ENCODE results near the gene BMPR2. TPM values are rescaled to one million over a fixed set of nuclear protein-coding genes. Genes with fewer than 3 reads are reported as not detected.

BMPR2 gene
- total and polyA plus RNA-seq, 7 donors: 3.9 to 43.2 (median 21.3) TPM

DNA sequence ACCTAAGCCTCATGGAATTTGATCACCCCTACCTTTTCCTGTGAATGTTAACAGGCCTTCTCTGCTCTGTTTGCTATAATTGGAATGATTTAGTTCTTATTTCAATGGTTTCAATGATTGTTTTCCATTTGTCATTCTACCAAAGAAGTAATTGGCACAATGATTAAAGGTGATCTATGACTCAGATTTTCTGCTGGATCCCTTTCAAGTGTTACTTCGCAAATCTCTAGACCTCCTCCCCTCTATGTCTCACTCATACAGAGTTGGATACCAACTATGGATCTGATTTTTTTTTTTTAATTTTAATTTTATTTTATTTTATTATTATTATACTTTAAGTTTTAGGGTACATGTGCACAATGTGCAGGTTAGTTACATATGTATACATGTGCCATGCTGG, 229.0 kb downstream of the BMPR2 start:
- TF ChIP-seq, protein P1, sequence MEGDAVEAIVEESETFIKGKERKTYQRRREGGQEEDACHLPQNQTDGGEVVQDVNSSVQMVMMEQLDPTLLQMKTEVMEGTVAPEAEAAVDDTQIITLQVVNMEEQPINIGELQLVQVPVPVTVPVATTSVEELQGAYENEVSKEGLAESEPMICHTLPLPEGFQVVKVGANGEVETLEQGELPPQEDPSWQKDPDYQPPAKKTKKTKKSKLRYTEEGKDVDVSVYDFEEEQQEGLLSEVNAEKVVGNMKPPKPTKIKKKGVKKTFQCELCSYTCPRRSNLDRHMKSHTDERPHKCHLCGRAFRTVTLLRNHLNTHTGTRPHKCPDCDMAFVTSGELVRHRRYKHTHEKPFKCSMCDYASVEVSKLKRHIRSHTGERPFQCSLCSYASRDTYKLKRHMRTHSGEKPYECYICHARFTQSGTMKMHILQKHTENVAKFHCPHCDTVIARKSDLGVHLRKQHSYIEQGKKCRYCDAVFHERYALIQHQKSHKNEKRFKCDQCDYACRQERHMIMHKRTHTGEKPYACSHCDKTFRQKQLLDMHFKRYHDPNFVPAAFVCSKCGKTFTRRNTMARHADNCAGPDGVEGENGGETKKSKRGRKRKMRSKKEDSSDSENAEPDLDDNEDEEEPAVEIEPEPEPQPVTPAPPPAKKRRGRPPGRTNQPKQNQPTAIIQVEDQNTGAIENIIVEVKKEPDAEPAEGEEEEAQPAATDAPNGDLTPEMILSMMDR (IDR thresholded peaks at IDR 0.05): no peak
- no peak overlapping the region for H3K4me3 ChIP-seq
- no peaks in the 10 kb centered on the region for H3K9me3 ChIP-seq
- H3K36me3 ChIP-seq (ENCODE audit: insufficient read depth in 1 of 2, low read depth in 1 of 2): no peaks in the 10 kb centered on the region
- H3K4me1 ChIP-seq: no peaks in the 10 kb centered on the region
- no peak for DNase-seq
- H3K27ac ChIP-seq: no peak overlapping the region
- 79 to 86% (median 85%) methylated on average over 1 of the region's 1 CpG for WGBS, 3 donors
- intact Hi-C loops (cut with DNase I): no loop called here
- ATAC-seq: no peak
- no peaks in the 10 kb centered on the region for H3K27me3 ChIP-seq (ENCODE audit: insufficient read depth in 3 of 3, low read length in 2 of 3)

DNA sequence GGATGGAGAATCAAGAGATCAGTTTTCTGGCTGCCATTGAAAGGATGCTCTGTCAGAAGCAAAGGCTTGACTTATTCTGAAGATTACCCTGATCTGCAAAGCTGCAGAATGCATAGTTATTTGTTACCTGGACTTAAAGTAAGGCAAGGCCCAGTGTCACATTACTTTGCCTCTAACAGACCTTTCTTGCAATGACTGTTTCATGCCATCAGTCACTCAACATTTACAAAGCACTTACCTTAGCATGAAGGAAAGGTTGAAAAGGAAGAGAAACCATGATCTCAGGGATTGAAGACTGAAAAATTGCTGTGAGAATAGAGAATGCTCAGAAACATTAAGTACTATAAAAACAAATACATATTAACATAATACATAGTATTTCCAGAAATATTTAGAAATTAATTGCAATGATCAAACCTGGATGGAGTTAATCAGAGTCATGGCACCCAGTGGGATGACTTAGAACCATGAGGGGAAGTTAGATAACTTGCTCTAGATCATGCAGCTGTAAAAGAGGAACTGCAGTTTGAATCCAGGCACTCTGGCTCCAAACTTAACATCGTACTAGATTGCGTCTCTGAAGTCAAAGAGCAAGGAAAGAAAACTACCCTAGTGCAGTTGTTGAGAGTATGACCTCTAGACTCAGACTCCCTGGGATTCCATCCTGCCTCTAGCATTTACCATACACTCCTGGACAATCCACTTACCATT, 232.2 kb downstream of the BMPR2 start:
- H3K4me3 ChIP-seq: no peak overlapping the region
- no peak for DNase-seq
- no peaks in the 10 kb centered on the region for H3K9me3 ChIP-seq
- no peaks in the 10 kb centered on the region for H3K36me3 ChIP-seq (ENCODE audit: insufficient read depth in 1 of 2, low read depth in 1 of 2)
- H3K27ac ChIP-seq: no peak overlapping the region
- no peaks in the 10 kb centered on the region for H3K4me1 ChIP-seq
- H3K27me3 ChIP-seq (ENCODE audit: insufficient read depth in 3 of 3, low read length in 2 of 3): peaks cover 0 to 5% (median 0%) of the 10 kb centered on the region in 3 donors
- no peak for ATAC-seq
- TF ChIP-seq, protein P1 (IDR thresholded peaks at IDR 0.05): no peak
- intact Hi-C loops (cut with DNase I): no loop called here
- 85 to 96% (median 92%) methylated on average over 2 of the region's 2 CpGs for WGBS, 3 donors

DNA sequence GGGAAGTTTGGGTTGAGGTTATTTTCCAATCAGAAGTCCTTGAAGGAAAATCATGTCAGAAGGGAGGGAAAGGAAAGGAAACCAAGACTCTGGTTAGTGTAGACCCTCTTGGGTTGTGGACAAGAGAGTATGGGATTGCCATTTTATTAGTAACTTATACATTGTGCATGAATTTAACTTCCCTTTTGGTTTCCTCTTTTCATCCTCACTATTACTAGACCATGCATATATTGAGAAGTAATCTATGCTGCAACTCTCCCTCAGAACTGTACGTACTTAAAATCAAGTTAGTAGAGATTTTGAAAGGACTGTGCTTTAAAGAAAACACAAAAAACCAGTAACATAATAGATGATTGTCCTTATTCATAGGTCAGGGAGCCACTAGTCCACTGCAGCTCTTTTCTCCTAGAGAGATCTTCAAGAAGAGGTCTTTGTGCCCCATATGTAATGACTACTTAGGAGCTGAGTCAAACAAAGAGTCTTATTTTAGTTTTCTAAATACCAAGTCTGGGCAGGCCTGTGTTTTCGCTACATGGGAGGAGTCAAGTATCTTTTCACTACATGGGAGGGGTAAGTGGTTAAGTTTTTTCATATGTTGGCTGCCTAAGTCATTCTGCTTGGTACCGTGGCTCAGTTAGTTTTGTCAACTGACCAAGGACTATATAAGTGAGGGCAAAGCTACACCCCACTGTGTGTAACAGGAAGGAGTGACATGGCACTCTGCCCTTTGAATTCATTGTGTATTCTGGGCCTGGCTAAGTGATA, 233.4 kb downstream of the BMPR2 start:
- Histone ChIP-seq H3K36me3 (ENCODE audit: insufficient read depth in 1 of 2, low read depth in 1 of 2) (no peaks in the 10 kb centered on the region), H3K9me3 (no peaks in the 10 kb centered on the region), H3K4me3 (no peak overlapping the region), H3K4me1 (no peaks in the 10 kb centered on the region), H3K27me3 (ENCODE audit: insufficient read depth in 3 of 3, low read length in 2 of 3) (peaks cover 0 to 5% (median 0%) of the 10 kb centered on the region in 3 donors), H3K27ac (no peak overlapping the region)
- ATAC-seq (no peak), DNase-seq (no peak)
- WGBS, 3 donors: 69 to 80% (median 71%) methylated on average over 3 of the region's 3 CpGs
- TF ChIP-seq, protein P1 (IDR thresholded peaks at IDR 0.05): no peak
- intact Hi-C loops (cut with DNase I): no loop called here

DNA sequence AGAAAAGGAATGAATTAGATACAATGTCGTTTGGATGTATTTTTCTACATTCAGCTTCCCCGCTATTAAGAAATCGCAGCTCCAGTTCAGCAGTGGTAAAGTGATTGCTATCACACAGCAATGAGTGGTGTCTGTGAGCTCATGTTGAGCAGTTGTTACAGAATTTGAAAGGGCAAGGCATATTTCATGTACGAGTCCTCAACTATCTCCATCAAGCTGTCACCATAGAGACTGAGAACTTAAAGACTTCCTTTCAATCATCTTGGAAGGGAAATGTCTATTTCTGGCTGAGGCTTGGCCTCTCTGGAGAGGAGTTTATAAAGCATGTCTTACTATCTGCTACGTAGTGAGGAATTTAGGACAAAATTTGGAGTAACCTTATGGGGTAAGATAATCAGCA, 234.3 kb downstream of the BMPR2 start:
- 80 to 86% (median 82%) methylated on average over 5 of the region's 5 CpGs for WGBS, 3 donors
- intact Hi-C loops (cut with DNase I): no loop called here
- H3K4me1 ChIP-seq: no peaks in the 10 kb centered on the region
- H3K36me3 ChIP-seq (ENCODE audit: insufficient read depth in 1 of 2, low read depth in 1 of 2): no peaks in the 10 kb centered on the region
- H3K27ac ChIP-seq: no peak overlapping the region
- TF ChIP-seq, protein P1 (IDR thresholded peaks at IDR 0.05): no peak
- ATAC-seq (no peak), DNase-seq (no peak)
- no peak overlapping the region for H3K4me3 ChIP-seq
- no peaks in the 10 kb centered on the region for H3K9me3 ChIP-seq
- peaks cover 0 to 5% (median 0%) of the 10 kb centered on the region in 3 donors for H3K27me3 ChIP-seq (ENCODE audit: insufficient read depth in 3 of 3, low read length in 2 of 3)
